Stimulated activated CD8-positive, alpha-beta memory T cell treated with anti-CD3 and anti-CD28 coated beads, Interleukin-12 subunit alpha, Interleukin-12 subunit beta, amount 100 ng/mL, for 4 hours (primary cell): ENCODE measurements around the gene CPVL.
A peak's percentile ranks its signal among the peaks of the same experiment; 100 is the strongest.

Experiments used
- DNase-seq: peaks from one replicate; pipeline ENCODE4 v3.0.0-alpha.2; 2020; ENCODE audit warnings: low read depth

CPVL gene

GRCh38 chr7:29146057-29146706 is at the start of gene CPVL:
Gene CPVL, minus strand, starts transcription at chr7:29146537. Its CDS starts 25,476 bp downstream, at chr7:29121061.
- no peak for DNase-seq

GRCh38 chr7:29194594-29195427 is 48.5 kb upstream of the CPVL start, which contains the start of gene CHN2:
Gene CHN2, plus strand, starts transcription at chr7:29194775.
- peak; percentile 49 for DNase-seq

DNA sequence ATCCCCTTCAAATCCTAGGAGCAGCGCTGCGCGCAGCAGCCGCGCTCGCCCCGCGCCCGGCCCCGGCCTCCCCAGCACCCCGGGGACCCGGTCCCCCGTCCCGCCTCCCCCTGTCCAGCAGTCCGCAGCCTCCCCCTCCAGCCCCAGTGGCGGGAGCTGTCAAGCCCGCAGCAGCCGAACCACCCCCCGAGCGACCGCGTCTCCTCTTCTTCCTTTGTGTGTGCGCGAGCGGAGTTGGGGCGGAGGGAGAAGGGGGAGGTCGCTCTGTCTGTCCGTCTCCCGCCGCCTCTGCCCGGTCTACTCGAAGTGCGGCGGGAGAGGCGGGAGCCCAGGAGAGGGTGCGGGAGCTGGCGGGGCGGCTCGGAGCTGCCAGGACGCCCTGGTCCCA is 47.9 kb upstream of the CPVL start:
- DNase-seq: no peak

DNA sequence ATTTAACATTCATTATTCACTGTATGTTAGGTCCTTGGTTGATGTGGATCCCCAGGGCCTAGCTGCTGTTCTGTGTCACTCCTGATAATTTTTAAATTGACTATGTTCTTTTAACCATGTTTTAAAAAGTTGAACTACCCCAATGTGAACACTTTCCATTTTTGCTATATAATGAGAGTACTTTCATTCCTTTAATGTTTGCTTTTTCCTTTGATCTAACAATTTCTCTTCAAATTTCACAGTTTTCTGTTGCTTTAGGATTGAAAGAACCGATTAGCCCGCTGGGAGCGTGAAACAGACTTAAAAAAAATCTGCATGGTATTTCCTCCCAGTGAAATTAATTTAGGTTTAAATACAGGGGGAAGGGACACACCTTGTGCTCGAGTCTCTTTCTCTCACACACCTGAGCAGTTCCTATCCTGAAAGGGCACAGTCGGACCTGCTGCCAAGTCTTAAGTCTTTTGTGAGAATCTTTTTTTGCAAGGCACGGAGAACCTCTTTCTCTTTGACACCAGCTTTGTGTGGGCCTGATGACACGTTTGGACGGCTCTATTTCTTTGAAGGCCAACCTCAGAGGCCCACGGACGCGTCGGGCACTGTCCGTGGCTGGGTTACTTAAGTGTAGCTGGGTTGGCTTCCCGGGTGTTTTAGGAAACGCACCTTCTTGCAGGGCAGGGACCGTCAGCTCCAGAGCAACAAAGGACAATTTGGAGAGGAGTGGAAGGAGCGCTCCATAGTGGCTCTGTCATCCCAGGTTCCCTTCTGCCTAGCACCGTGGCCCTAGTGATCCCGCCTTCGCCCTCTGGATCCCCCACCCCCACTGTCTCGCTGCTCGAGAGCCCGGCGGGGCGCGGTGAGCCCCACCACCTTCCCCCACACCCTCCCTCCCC is 47.2 kb upstream of the CPVL start:
- DNase-seq: no peak

DNA sequence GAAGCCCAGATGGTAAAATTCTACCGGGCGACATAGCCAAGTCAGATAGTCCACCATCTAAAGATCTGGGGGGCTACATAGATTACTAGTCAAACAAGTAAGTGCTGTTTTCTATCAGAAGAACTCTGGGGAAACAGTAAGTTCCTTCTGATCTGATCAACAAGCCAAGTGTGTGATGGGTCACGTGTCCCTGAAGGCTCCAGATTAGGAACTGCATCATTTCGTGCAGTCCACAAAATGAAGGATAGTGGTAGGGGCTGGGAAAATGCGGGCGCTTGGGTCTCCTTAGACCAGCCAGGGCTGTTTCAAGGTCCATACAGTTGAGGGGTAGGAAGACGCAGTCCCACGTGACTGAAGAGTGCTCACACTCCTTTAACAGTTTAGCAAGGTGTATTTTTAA is 46.5 kb upstream of the CPVL start:
- DNase-seq: no peak

DNA sequence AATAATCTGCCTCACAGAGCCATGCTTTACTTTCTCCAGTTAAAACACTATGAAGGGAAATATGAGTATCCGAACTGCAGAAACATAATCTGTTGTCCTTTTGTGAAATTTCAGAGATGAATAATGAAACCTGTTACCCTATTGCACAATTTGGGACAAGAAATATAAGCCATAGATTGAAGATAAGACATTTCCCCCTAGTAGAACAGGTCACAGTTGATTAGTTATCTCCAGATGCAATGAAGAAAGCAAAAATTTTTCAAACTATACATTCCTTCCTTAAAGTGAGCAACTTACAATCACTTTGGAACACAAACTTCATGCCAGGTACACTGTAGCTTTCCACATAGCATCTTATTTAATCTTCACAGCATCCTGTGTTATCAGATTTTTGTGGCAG is 46.0 kb upstream of the CPVL start:
- no peak for DNase-seq

GRCh38 chr7:29190349-29191045 is 44.2 kb upstream of the CPVL start:
- no peak for DNase-seq

- peak; percentile 38 for DNase-seq
These were observed 43.4 kb upstream of the CPVL start for GRCh38 chr7:29189743-29190201.

GRCh38 chr7:29185613-29186012 is 39.3 kb upstream of the CPVL start:
- DNase-seq: no peak

GRCh38 chr7:29184599-29184998 is 38.3 kb upstream of the CPVL start:
- no peak for DNase-seq

- no peak for DNase-seq
These were observed 32.8 kb upstream of the CPVL start for GRCh38 chr7:29179115-29179514.

GRCh38 chr7:29177963-29178600 is 31.7 kb upstream of the CPVL start:
- no peak for DNase-seq

DNA sequence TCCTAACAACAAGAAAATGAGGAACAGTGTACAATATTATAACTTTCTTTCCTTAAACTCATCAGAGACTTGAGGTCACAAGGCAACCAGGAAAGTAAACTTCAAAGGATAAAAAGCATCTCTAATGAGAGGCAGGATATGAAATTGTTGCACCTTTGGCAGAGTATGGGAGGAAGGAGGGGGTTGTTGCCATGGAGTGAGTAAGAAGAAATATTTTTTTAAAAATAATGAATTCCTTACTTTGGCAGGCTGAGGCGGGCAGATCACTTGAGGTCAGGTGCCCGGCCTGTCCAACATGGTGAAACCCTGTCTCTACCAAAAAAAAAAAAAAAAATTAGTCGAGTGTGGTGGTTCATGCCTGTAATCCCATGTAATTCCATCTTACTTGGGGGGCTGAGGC is 27.1 kb upstream of the CPVL start:
- no peak for DNase-seq

GRCh38 chr7:29170781-29171180 is 24.4 kb upstream of the CPVL start:
- DNase-seq: no peak

DNA sequence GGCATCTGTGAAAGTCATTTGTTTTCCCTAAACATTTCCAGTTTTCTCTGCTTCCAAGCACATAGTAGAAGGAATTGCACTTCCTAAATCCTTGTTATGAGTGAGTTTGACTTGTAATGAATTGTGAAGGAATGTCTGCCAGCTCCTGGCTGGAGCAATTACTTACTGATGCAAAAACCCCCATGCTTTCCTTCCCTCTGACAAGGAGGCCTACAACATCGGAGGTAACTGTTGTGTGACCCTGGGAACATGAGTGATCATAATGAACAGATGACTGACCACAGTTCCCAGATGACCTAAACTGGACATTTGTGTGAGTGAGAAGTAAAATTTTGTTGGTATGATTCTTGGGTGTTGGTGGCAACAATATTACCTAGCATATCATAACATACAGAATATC is 21.4 kb upstream of the CPVL start:
- no peak for DNase-seq

DNA sequence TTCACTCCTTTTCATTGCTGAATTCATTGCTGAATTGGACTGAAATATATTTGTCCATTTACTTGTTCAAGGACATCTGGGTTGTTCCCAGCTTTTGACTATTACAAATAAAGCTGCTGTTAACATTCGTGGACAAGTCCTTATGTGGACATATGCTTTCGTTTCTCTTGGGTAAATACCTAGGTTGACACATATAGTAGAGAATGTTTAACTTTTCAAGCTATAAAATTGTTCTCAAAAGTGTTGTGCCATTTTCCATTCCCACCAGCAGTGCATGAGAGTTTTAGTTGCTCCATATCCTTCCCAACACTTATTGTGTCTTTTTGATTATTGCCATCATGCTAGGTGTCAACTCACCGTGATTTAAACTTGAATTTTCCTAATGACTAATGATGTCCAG is 17.5 kb upstream of the CPVL start:
- no peak for DNase-seq

GRCh38 chr7:29162577-29162976 is 16.2 kb upstream of the CPVL start:
- no peak for DNase-seq

- no peak for DNase-seq
These were observed 14.9 kb upstream of the CPVL start for GRCh38 chr7:29161231-29161630.

DNA sequence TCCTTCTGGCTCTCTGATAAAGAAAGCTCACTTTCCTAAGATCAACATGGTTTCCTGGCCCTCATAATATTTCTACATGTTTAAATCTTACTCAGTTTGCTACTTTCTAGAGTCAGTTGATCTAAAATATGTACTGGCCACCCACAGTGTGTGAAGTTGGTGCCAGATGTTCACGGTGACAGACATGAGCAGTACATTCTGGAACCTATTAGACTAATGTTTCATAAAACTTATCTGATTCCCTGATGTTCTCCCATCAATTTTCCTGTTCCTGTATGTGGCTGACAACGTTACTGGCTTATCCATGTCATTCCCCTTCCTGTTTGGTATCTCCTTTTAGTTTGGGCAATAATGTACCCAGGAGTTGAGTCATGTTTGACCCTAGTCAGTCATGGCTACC is 13.7 kb upstream of the CPVL start:
- DNase-seq: no peak

- DNase-seq: no peak
These were observed 12.6 kb upstream of the CPVL start for GRCh38 chr7:29158795-29159423.

DNA sequence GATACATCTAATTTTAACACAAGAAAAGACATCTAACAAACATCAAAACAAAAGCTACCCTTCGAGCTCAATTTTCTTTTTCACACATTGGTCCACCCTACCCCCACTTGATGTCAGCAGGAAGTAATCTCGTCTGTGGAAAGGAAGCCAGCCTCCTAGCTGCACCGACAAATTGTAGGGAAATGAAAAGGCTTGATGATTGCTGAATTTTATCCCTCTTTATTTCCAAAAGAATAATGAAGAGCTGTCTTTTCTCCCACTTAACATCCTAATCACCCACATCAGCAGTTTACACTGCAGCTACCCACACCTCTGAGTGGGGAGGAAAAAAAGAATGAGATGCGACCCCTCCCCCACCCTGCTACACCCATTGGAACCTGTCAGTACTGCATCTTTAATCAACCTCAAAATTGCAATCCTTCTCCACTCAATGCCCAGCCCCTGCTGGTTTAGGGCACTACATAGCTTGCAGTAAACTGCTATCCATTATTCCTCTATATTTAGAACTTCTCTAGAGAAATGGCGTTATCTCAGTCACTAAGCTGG is 10.6 kb upstream of the CPVL start:
- no peak for DNase-seq
